Amniotic epithelial cell (primary cell): ENCODE results near the gene EML4.
"Not testable (repeated sequence)": the region's sequence is repeated elsewhere in the genome, so short reads cannot be mapped to it uniquely, and the experiment has no call there.

ENCODE experiments used
- DNase-seq: peaks from one replicate; pipeline ENCODE4 v3.0.0-alpha.2; 2010; ENCODE audit warnings: low read depth

The EML4 gene

DNA sequence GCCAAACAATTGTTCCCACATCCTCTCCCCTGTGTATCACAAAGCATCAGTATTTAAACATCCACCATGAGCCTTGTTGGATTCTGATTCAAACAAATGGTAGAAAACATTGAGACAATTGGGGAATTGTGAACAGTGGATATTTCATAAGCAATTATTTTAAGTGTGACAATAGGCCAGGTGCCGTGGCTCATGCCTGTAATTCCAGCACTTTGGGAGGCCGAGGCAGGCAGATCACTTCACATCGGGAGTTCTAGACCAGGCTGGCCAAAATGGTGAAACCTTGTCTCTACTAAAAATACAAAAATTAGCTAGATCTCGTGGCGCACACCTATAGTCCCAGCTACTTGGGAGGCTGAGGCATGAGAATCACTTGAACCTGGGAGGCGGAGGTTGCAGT lies 165.7 kb downstream of the EML4 start:
- DNase-seq, result not testable (repeated sequence)

DNA sequence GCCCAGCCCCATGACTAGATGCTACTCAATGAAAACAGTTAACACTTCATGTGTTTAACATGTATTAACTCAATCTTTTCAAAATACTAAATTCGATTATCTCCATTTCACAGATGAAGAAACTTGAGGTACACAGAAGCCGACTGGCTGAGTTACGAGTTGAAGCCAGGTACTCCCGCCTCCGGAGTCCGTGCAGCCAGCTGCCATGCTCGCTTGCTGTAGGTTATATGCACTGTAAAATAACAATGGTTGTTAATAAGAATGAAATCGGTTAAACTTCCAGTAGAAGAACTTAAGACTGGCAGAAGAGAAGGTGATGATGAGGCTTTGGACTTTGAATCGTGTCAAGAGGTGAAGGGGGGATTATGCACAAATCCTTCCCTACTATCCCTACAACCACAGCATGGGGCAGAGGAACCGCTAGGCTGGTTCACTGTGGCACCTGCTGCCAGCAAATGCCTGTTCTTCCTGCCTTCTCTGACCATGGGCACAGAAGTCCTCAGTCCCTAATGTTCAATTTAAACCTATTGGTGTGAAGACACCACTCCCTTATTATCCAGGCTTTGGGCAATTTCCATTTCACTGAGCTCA lies 166.5 kb downstream of the EML4 start:
- no peak for DNase-seq

GRCh38 chr2:42336361-42336965 lies 167.3 kb downstream of the EML4 start:
- no peak for DNase-seq

- DNase-seq, result no peak
Measured at GRCh38 chr2:42337356-42337820, 168.2 kb downstream of the EML4 start.

GRCh38 chr2:42337846-42338566 lies 168.9 kb downstream of the EML4 start:
- no peak for DNase-seq

- DNase-seq, result no peak
Measured at GRCh38 chr2:42338567-42339190, 169.5 kb downstream of the EML4 start.

- DNase-seq, result no peak
Measured at GRCh38 chr2:42339191-42339912, 170.2 kb downstream of the EML4 start.

DNA sequence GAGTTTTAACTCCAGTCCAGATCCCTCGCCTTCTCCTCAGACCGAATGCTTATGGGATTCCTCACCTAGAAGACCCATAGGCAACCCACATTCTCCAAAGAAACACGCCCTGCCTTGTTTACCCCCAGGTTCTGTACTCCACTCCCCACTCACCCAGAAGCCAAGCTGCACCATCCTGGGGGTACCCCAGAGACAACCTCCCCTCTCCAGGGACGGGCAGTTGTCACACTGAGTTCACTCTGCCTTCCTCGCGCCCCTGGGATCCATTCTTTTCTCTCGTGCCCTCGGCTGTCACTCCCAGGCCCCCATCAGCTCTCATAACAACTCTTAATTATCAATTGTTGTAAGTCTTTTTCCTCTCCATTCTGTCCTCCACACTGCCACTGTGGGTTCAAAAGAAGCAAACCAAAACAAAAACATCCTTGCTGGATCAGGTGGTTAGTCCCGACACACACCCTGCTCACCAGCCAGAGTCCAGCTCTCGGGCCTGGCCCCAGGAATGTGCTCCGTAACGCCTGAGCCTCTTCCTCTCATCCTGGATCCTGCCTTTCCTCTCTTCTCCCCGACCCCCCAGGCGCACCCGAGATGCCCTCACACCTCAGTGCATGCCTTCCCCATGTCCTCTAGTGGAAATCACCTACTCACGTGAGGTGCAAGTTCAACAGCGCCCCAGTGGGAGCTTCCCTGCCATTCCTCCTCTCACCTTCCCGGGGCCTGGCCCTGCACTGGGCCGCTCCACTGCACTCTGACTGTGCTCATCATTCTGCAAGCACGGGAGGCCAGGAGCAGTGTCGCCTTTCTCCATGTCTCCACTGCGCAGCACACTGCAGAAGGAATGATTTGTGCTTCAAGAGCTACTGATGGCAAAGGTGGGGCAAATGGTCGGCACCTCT lies 171.1 kb downstream of the EML4 start:
- no peak for DNase-seq

DNA sequence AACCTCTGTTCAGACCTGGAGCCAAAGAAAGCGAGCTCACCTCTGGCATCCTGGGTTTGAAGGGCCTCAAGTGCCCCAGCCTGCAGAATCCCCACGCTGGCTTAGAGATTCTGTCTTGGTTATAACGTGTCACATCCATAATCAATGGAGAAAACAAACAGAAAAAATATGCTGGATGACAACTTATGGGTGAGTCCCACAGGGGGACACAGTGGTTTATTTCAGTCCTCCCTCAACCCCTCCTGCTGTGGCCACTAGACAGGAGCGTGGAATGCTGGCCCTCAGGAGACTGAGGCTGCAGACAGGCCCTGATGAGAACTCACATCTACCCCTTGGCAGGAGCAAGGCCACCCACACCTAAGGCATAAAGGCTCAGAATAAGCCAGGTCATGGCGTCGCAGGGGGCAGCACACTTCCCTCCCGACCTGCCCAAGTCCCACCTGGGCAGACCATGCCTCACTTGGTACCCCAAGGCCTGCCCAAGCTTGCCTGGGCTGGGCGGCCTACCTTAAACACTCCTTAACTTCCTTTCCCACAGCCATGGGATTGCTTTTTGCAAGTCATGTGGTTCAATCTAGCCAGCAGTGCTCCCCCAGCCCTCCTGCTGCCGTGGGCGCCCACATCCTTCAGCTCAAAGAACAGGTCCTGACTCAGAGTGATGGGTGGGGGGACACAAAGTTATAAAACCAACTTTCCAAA lies 171.9 kb downstream of the EML4 start:
- DNase-seq, result no peak

- DNase-seq, result peak; percentile 73
Measured at GRCh38 chr2:42342061-42342794, 173.1 kb downstream of the EML4 start.

DNA sequence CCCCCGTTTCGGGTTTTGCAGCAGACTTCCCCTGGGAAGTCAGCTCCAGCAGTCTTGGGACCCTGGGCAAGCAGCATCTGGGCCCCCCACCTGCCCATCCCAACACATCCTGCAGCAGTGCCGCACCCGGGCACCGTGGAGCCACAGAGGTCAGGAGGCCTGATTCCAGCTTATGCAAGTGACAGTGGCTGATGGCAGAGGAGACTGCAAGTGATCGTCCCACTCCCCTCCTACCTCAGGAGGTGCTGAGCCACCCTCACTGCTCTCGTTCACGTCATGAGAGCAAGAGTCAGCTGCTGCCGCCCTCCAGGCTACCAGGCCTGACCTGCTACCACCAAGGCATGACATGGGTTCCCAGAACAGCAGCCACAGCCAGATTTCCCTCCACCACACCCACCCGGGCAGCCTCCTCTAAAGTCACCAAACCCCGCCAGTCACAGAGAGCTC lies 173.7 kb downstream of the EML4 start:
- DNase-seq, result no peak

GRCh38 chr2:42345986-42346385 lies 176.8 kb downstream of the EML4 start:
- no peak for DNase-seq

DNA sequence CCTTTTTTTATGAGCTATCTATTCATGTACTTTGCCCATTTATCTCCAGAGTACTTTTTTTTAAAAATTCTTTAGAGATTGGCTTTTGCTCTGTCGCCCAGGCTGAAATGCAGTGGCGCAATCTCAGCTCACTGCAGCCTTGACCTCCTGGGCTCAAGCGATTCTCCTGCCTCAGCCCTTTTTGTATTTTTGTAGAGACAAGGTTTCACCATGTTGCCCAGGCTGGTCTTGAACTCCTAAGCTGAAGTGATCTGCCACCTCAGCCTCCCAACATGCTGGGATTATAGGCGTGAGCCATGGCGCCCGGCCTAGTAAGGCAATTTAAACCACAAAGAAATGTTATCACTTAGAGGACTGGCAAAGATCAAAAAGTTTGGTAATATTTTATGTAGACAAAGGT lies 177.7 kb downstream of the EML4 start:
- DNase-seq, result peak; percentile 37

DNA sequence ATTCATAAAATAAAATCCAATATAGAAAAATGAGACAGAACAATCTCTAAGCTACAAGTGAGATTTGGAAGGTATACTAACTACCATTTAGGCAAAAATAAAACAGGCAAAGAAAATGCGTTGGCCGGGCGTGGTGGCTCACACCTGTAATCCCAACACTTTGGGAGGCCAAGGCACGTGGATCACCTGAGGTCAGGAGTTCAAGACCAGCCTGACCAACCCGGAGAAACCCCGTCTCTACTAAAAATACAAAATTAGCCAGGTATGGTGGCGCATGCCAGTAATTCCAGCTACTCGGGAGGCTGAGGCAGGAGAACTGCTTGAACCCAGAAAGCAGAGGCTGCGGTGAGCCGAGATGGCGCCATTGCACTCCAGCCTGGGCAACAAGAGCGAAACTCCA lies 178.4 kb downstream of the EML4 start:
- DNase-seq, result not testable (repeated sequence)

DNA sequence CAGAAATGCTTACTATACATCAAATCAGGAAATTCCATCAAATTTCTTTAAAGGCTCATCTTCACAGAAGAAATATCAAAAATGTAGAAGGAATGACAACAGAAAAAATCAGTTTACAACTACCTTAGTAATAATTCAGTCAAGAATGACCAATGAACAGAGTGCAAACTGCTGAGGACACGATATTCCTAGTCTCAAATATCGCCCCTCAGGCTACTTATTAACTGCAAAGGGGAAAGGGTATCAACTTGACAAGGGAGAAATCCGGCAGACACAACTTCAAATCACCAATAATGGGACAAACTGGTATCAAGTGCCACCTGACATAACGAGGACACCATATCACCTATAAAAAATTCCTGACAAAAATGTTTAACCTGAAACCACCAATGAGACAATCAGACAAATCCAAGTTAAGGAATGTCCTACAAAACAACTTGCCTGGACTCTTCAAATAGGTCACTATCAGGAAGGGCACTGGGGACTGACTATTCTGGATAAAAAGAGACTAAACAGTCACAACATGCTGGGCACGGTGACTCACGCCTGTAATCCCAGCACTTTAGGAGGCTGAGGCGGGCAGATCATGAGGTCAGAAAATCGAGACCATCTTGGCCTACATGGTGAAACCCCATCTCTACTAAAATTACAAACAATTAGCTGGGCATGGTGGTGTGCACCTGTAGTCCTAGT lies 179.1 kb downstream of the EML4 start:
- no peak for DNase-seq

- DNase-seq, result no peak
Measured at GRCh38 chr2:42350434-42351063, 181.4 kb downstream of the EML4 start.

DNA sequence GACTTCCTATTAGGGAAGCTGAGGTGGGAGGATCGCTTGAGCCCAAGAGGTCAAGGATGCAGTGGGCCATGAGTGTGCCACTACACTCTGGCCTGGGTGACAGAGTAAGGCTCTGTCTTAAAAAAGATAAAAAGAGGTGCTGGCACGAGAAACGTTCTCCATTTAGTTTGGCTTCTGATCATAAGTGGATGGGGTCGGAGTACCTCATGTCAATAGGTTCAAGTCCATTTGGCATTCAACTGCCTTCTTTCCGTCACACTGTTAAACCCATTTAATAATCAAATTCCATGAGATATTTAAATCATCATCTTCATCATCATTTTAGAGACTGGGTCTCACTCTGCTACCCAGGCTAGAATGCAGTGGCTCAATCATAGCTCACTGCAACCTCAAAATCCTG lies 182.7 kb downstream of the EML4 start:
- DNase-seq, result no peak

GRCh38 chr2:42353792-42354429 lies 184.8 kb downstream of the EML4 start:
- DNase-seq, result peak; percentile 55
